Superior temporal gyrus (tissue), 1 donor: ENCODE results near the gene NHLH2.
A peak's percentile ranks its signal among the peaks of the same experiment; 100 is the strongest.

Source experiments
- DNase-seq: peaks from one replicate; pipeline ENCODE4 v3.0.0-alpha.2; 2016; ENCODE audit errors: extremely low spot score

NHLH2 gene

DNA sequence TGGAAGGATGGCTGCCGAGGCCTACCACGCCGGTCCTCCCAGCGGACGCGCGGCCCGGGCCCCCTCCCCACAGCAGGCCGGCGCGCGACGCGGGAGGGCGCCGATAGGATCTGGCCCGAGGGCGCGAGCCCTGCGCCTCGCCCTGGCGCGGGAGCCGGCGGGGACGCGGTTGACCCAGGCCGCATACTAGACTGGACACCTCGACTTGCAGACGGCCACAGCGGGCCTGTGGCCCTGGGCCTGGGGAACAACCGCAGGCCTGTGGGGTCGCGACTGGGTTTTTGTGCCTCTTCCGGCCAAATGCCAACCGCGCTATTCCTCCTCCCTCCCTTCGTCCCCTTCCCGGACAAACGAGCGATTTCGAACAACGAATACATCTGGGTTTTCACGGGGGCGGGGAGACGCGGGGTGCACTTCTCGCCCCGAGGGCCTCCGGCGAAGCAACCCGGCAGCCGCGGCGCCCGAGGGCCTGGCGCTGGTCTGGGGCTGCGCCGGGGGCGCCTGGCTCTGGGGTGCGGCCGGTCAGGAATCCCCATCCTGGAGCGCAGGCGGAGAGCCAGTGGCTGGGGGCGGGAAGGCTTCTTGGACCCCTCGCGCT is 2.4 kb downstream of the NHLH2 start:
- DNase-seq = peak; percentile 40

DNA sequence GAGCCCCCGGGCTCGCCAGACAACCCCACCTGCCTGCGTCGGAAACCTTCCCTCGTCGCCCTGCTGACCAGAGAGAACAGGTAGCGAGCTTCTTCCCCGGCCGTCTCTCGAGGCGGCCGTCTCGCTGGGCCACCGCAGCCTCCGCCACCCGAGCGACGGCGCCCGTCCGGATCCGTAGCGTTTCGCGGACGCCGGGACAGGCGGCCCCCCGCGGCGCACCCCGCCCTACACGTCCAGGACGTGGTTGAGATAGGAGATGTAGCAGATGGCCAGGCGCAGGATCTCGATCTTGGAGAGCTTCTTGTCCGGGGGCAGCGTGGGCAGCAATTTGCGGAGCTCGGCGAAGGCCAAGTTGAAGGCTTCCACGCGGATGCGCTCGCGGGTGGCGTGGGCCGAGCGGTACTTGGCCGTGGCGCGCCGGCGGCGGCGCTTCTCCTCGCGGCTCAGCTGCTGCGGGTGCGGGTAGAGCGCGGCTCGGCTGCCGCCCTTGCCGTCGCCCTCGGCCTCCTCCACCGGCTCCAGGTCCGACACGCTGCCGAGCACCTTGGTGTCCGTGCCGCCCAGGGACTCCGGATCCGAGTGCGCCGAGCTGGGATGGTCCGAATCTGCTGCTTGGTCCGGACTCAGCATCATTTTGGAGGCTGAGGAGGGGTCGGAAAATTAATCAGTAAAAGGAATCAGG is 3.0 kb downstream of the NHLH2 start:
- DNase-seq = peak; percentile 38

DNA sequence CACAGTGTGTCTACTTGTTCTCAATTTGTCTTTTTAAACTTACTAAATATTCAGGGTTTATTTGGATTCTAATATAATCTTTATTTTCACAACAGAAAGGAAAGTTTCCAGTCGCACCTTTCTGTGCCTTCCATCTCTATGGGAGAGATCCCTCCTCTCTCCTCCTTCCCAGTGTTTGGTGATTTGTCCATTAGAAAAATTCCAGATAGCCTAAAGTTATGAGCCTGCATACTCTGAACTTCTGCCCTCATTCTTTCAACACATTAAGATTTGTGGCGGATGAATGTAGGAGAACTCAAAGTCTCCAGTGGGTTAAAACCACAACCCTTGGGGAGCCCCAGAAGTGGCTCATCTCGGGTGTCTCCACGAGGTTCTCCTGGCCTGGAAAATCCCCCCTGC is 3.6 kb downstream of the NHLH2 start:
- no peak for DNase-seq

DNA sequence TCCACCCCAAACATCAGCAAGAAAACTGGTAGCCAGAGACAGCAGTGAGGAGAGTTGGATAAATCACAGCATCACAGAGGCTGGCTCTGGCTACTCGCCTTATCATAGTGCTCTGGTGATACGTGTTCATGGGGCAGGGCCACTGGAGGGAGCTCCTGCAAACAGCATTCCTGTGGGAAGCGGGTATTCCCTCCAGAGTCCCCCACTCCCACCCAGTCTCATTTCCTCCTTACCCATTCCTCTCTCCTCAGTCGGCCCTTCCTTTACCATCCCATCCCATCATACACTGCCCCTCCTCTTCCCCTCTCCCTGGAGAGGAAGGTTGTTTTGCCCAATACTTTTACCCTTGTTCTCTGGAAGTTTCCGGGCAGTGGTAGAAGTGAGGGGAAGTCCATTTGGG is 7.1 kb downstream of the NHLH2 start:
- no peak for DNase-seq

DNA sequence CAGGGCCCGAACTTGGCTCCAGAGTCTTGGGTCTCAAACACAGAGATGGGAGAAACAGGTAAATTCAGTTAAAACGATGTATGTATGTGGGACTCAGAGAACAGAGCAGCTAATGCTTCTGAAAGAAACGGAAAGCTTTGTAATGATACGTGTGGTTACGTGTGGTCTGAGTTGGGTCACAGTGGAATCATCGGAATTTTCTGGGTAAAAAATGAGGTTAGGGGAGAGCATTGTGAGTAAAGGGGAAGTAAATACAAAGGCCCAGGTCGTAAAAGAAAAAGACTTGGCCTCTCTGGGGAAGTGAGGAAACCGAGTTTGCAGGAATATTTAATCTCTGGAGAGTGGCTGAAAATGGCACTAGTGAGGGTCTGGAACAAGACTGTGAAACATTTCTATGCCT is 8.3 kb downstream of the NHLH2 start:
- DNase-seq = no peak

GRCh38 chr1:115830963-115831362 is 10.0 kb downstream of the NHLH2 start:
- DNase-seq = no peak

DNA sequence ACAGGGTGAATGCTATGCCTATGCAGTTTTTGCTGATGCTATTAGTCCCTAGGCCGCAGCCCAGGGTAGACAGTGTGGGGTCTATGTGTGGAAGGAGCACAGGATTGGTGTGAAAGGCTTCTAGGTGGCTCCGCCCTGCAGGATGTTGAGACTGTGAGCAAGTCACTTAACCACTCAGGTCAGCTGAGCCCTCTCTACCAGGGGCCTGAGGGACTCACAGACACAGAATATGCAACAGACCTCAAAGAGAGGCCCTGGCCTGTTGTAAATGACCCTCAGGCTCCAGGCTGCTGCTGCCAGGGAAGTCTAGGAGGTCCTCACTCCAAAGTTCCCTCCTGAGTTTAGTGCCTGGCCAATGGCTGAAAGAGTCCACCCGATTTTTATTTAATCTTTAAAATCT is 11.0 kb downstream of the NHLH2 start:
- DNase-seq = no peak

DNA sequence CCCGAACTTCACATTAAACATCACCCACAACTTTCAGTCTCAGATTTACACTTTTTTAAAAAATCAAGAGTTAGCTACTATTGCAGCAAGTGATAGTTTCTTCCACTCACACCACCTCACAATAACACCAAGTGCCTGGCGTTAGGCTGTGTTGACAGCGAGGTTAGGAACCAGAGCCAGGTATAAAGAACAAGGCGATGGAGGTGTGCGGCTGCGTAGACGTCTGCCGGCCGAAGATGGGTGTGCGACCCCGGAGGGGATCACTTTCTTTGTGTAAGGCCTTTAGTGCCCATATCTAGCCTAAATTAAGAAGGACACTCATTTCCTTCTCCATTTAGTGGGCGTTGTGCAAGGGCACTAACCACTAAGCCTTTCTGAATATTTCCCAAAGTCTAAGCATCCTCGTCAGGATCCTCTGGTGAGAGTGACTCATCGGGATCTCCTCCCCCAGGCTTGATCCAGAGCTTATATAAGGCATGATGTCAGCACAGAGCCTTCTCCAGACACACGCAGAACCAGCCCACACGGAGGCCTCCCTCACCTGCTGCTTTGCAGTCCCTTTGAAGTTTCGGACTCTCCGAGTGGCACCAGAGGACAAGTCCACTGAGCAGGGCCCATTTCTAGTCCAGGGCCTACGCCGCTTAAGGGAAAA is 11.8 kb downstream of the NHLH2 start:
- DNase-seq = peak; percentile 60

DNA sequence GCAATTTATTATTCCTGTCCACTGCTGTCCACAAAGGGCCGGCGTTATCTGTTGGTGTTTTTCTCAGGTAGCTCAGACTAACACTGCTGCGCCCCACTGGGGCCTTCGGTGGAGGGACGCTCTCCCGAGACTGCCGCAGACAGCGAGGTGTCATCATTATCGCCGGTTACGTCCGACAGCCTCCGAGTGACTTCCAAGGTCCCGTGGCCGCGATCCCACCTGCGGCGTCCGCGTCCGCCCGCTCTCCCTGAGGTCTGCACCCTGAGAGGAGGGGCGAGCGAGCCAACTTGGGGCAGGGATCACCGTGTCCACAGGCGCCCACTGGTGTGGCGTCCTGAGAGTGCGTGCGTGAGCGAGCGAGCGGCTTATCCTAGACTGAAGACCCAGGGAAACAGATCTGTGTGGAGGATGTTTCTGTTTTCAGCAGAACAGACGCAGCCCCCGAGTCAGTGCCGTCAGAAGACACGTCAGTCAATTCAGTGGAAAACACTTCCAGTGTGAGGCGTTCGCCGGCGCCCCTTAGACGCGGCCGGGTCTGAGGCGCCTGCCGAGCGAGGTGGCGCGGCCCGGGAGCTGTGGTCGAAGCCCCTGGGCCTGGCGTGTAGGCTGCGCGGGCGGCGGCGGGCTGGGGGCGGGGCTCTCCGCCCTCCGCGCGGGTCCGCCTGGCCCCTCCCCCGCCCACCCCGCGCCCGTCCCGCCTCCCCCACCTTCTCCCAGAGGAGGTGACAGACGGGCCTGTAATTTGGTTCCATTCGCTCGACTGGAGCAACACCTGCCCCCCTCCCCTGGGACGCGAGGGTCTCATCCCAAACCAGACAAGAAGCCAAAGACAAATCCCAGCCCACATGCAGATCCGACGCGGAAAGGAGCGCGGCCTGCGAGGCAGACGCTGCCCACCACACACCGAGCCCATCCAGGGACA is 12.6 kb downstream of the NHLH2 start:
- no peak for DNase-seq

GRCh38 chr1:115827452-115828044 is 13.4 kb downstream of the NHLH2 start:
- no peak for DNase-seq

- DNase-seq = no peak
These were observed 14.3 kb downstream of the NHLH2 start for GRCh38 chr1:115826628-115827027.

GRCh38 chr1:115822117-115822516 is 18.8 kb downstream of the NHLH2 start:
- no peak for DNase-seq

GRCh38 chr1:115815694-115816093 is 25.2 kb downstream of the NHLH2 start:
- DNase-seq = no peak

DNA sequence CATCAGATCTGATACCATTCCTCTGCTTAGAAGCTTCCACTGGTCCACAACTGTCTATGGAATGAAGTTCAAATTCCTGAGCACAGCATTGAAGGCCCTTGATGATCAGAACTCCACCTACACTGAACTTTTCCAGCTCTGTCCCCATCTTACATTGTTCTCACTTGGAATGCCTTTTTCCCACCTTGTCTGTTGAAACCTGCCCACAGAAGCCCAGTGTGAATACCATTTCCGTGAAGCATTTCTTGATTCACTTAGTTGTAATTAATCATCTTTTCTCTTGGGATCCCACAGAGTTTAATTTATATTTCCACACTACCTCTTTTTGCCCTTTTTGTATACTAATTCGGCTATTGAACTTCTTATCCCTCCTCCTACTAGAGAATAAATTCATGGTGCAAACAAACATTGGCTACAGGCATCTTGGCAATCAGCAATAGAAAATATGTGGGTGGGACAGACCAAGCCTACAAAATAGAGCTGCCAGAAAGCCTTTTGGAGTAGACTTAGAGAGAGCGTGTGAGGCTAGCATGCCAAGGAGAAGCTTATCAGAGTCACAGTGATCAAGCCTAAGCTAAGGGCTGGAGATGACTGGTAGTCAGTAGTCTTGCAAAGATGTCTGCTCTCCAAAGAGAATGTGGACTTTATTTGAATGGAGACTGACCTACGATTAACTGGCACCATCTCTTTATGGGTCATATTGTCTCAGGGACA is 26.1 kb downstream of the NHLH2 start:
- DNase-seq = no peak

GRCh38 chr1:115813727-115814126 is 27.2 kb downstream of the NHLH2 start:
- DNase-seq = no peak

DNA sequence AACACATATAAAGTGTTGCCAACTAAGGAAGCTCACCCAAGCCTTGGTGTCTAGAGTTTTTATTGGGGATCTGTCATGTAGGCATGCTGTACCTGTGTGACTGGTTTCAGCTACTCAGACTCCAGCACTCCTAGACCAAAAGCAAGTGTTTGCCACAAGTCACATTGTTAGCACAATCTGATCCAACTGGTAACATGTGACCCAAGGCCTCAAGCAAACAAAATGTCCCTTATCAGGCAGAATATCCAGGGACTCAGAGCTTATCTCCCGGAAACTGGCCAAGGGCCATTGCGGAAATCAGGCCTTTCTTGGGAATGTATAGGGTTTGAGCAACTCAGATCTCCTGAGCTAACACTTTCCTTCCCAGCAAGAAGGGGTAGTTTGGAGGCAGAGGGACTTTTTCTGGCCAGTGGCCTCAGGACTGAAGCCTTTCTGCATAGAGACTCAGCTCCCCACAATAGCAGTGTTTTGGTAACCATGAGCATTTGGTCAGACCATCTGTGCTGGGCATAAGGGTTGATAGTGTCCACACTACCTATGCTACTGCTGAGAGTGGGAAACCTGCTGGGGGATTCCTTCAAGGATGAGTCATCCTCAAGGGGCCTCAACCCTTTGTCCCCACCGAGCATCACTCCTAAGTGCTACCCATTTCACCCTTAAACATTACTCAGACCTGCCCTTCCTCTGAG is 29.6 kb downstream of the NHLH2 start:
- DNase-seq = no peak

- DNase-seq = no peak
These were observed 30.3 kb downstream of the NHLH2 start for GRCh38 chr1:115810609-115811008.

- no peak for DNase-seq
These were observed 31.1 kb downstream of the NHLH2 start for GRCh38 chr1:115809847-115810246.

- DNase-seq = no peak
These were observed 31.9 kb downstream of the NHLH2 start for GRCh38 chr1:115809076-115809475.

DNA sequence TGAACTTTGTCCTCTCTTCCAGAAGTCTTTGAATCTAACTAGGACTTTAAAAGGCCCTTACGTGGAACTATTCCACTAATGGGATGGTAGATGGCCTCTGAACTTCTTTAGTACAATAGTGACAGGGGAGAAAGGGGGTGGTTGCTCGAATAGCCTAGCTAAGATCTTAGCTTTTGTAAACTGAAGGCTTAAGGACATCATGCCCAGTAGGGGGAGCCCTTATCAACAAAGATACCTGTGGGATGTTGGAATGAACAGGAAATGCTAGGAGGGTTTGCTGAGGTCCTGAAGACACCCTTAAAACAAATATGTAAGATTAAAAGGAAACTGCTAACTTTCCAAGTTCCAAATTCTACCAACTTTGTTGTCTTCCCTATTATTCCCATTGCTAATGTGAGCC is 33.2 kb downstream of the NHLH2 start:
- peak; percentile 91 for DNase-seq

DNA sequence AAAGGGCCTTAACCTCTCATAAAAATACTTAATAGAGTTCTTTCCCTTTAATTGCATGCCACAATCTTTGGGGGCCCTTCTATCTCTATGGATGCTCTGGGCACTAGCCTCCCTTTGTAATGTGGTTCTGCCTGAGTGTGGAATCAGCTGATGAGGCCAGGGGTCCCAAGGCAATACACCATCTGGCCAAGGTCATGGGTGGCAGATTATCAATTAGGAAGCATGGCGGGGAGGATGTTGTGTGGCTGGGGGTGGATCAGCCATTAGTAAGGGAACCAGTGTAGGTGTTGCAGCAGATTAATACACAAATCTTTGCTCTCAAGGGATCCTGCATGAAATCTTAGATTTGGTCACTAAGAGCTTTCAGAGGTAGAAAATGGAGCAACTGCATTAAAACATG is 35.3 kb downstream of the NHLH2 start:
- no peak for DNase-seq
